H9 (cell line): ENCODE data around the gene MTARC1. TPM values are rescaled to one million over a fixed set of nuclear protein-coding genes. Genes with fewer than 3 reads are reported as not detected.

Experiments used
- DNase-seq: peaks from one replicate; pipeline ENCODE4 v3.0.0-alpha.2; 2017
- H2AFZ ChIP-seq: one replicate; pipeline ENCODE4 v1.6.1; 2013; ENCODE audit warnings: mild to moderate bottlenecking, low read length, control low read depth, moderate library complexity
- H2AK5ac ChIP-seq: 2 replicates; pipeline ENCODE4 v1.6.1; 2013; ENCODE audit warnings: low read length, control low read depth, mixed read lengths; ENCODE audit not compliant: insufficient read length
- H2BK120ac ChIP-seq: one replicate; pipeline ENCODE4 v1.6.1; 2013; ENCODE audit warnings: low read depth, mild to moderate bottlenecking, low read length, control low read depth, inconsistent platforms; ENCODE audit not compliant: poor library complexity, severe bottlenecking
- H2BK12ac ChIP-seq: 2 replicates; pipeline ENCODE4 v1.6.1; 2013; ENCODE audit warnings: low read length, control low read depth, mixed read lengths, low read depth; ENCODE audit not compliant: insufficient read length
- H2BK15ac ChIP-seq: 2 replicates; pipeline ENCODE4 v1.6.1; 2013; ENCODE audit warnings: low read depth, low read length, control low read depth
- H2BK20ac ChIP-seq: one replicate; pipeline ENCODE4 v1.6.1; 2013; ENCODE audit warnings: low read depth, mild to moderate bottlenecking, low read length, control low read depth, inconsistent platforms; ENCODE audit not compliant: poor library complexity, severe bottlenecking
- H2BK5ac ChIP-seq: 2 replicates; pipeline ENCODE4 v1.6.1; 2013; ENCODE audit warnings: low read length, control low read depth, mixed read lengths; ENCODE audit not compliant: insufficient read length
- H3K14ac ChIP-seq: 2 replicates; pipeline ENCODE4 v1.6.1; 2013; ENCODE audit warnings: low read length, control low read depth; ENCODE audit not compliant: insufficient read depth
- H3K18ac ChIP-seq: 2 replicates; pipeline ENCODE4 v1.6.1; 2013; ENCODE audit warnings: low read depth, mild to moderate bottlenecking, mixed read lengths, low read length, control low read depth; ENCODE audit not compliant: insufficient read length
- H3K23ac ChIP-seq: 2 replicates; pipeline ENCODE4 v1.6.1; 2013; ENCODE audit warnings: low read length, control low read depth, mixed read lengths, low read depth; ENCODE audit not compliant: insufficient read length
- H3K23me2 ChIP-seq: 2 replicates; pipeline ENCODE4 v1.6.1; 2013; ENCODE audit warnings: low read depth, mild to moderate bottlenecking, mixed read lengths, low read length, control low read depth; ENCODE audit not compliant: insufficient read length, poor library complexity, severe bottlenecking
- H3K27ac ChIP-seq: 2 replicates; pipeline ENCODE4 v1.5.1; 2013; ENCODE audit warnings: low read length, control low read depth, mixed read lengths, low read depth; ENCODE audit not compliant: insufficient read length
- H3K27me3 ChIP-seq: 2 replicates; pipeline ENCODE4 v1.6.1; 2013; ENCODE audit warnings: low read length, control low read depth, inconsistent platforms; ENCODE audit not compliant: insufficient read depth
- H3K4ac ChIP-seq: 2 replicates; pipeline ENCODE4 v1.6.1; 2013; ENCODE audit warnings: low read depth, mild to moderate bottlenecking, control low read depth, inconsistent platforms, low read length, moderate library complexity
- H3K4me1 ChIP-seq: 2 replicates; pipeline ENCODE4 v1.6.1; 2013; ENCODE audit warnings: low read length, control low read depth, inconsistent platforms; ENCODE audit not compliant: insufficient read depth
- H3K4me2 ChIP-seq: 2 replicates; pipeline ENCODE4 v1.6.1; 2013; ENCODE audit warnings: low read length, control low read depth, mixed read lengths; ENCODE audit not compliant: insufficient read length, insufficient read depth
- H3K56ac ChIP-seq: 2 replicates; pipeline ENCODE4 v1.6.1; 2013; ENCODE audit warnings: low read depth, mild to moderate bottlenecking, mixed read lengths, low read length, control low read depth; ENCODE audit not compliant: insufficient read length
- H3K79me1 ChIP-seq: 2 replicates; pipeline ENCODE4 v1.6.1; 2013; ENCODE audit warnings: low read depth, mild to moderate bottlenecking, moderate library complexity, low read length, control low read depth, inconsistent platforms; ENCODE audit not compliant: insufficient read depth, poor library complexity, severe bottlenecking
- H3K79me2 ChIP-seq: 2 replicates; pipeline ENCODE4 v1.6.1; 2013; ENCODE audit warnings: low read length, control low read depth, inconsistent platforms; ENCODE audit not compliant: insufficient read depth
- H3K9ac ChIP-seq: 2 replicates; pipeline ENCODE4 v1.6.1; 2013; ENCODE audit warnings: low read length, control low read depth, mixed read lengths; ENCODE audit not compliant: insufficient read length; ENCODE audit errors: extremely low read depth
- H3K9me3 ChIP-seq: one replicate; pipeline ENCODE4 v1.6.1; 2013; ENCODE audit warnings: low read depth, low read length, inconsistent platforms; ENCODE audit not compliant: control insufficient read depth
- H3T11ph ChIP-seq: one replicate; pipeline ENCODE4 v1.6.1; 2013; ENCODE audit warnings: mild to moderate bottlenecking, low read length, control low read depth, inconsistent platforms
- H4K20me1 ChIP-seq: one replicate; pipeline ENCODE4 v1.6.1; 2013; ENCODE audit not compliant: control insufficient read depth, insufficient read length, insufficient read depth
- H4K5ac ChIP-seq: 2 replicates; pipeline ENCODE4 v1.6.1; 2013; ENCODE audit warnings: low read depth, mild to moderate bottlenecking, mixed read lengths, low read length, control low read depth; ENCODE audit not compliant: insufficient read length
- H4K8ac ChIP-seq: replicated peaks from 2 replicates; pipeline ENCODE4 v1.6.1; 2013; ENCODE audit warnings: low read length, control low read depth, mixed read lengths, low read depth; ENCODE audit not compliant: insufficient read length
- H4K91ac ChIP-seq: 2 replicates; pipeline ENCODE4 v1.6.1; 2013; ENCODE audit warnings: low read depth, mild to moderate bottlenecking, moderate library complexity, mixed read lengths, low read length, control low read depth; ENCODE audit not compliant: insufficient read length
- H3K27ac Mint-ChIP-seq, 3 experiments: 2 replicates in 2 of 3; 3 replicates in 1 of 3; pipeline ENCODE4 v1.8.0; 2020 to 2021; ENCODE audit warnings: mixed read lengths in 3 of 3, mild to moderate bottlenecking in 1 of 3, moderate library complexity in 1 of 3
- H3K27me3 Mint-ChIP-seq: 2 replicates; pipeline ENCODE4 v1.8.0; 2021; ENCODE audit warnings: low read depth, mild to moderate bottlenecking, moderate library complexity, mixed read lengths
- H3K36me3 Mint-ChIP-seq, 3 experiments: 2 replicates in 2 of 3; 3 replicates in 1 of 3; pipeline ENCODE4 v1.8.0; 2020 to 2021; ENCODE audit warnings: low read depth in 3 of 3, mixed read lengths in 3 of 3; ENCODE audit not compliant: insufficient read depth in 1 of 3
- H3K4me1 Mint-ChIP-seq, 2 experiments: 2 replicates each; pipeline ENCODE4 v1.8.0; 2020; ENCODE audit warnings: mixed read lengths in 2 of 2
- H3K4me3 Mint-ChIP-seq, 2 experiments: 2 replicates in 1 of 2; 3 replicates in 1 of 2; pipeline ENCODE4 v1.8.0; 2020 to 2021; ENCODE audit warnings: mild to moderate bottlenecking in 2 of 2, mixed read lengths in 2 of 2, moderate library complexity in 1 of 2
- H3K9me3 Mint-ChIP-seq, 2 experiments: 2 replicates in 1 of 2; 3 replicates in 1 of 2; pipeline ENCODE4 v1.8.0; 2020; ENCODE audit warnings: mild to moderate bottlenecking in 2 of 2, mixed read lengths in 2 of 2, moderate library complexity in 1 of 2
- CTCF ChIP-seq: fragments of 200-600 bp; sonication (generic); conservative IDR thresholded peaks from 3 replicates; pipeline ENCODE4 v1.8.0; 2021; ENCODE audit warnings: antibody characterized with exemption, mild to moderate bottlenecking
- WGBS: extraction: QIAGEN DNeasy Blood & Tissue Kit; methylation state at CpG from one replicate; pipeline ENCODE4 v1.1.7; 2013; ENCODE audit warnings: missing lambda C conversion rate, low lambda C conversion rate, mixed read lengths; ENCODE audit not compliant: insufficient read length; ENCODE audit errors: extremely low coverage; 5-methylcytosine and 5-hydroxymethylcytosine counted together
- total RNA-seq: library from RNA; stranded (reverse); gene quantifications from 2 replicates; pipeline ENCODE4 v1.2.1, GENCODE V29; 2021

Gene MTARC1
- total RNA-seq, 1 experiment from 2014 or later: 33.7 TPM

- Mint-ChIP-seq H3K27ac (peak overlapping the region in 1 of 3 experiments; percentile 35; a peak in 1 of 7 replicates), H3K4me1 (peaks cover 4 to 12% of the 10 kb centered on the region in 2 experiments; a peak in 3 of 4 replicates), H3K4me3 (no peak overlapping the region), H3K27me3 (no peaks in the 10 kb centered on the region), H3K36me3 (peaks cover 9 to 58% (median 37%) of the 10 kb centered on the region in 3 experiments; a peak in 6 of 7 replicates), H3K9me3 (no peaks in the 10 kb centered on the region)
- H3K4me1 ChIP-seq: no peaks in the 10 kb centered on the region
- no peaks in the 10 kb centered on the region for H3K79me2 ChIP-seq
- no peak overlapping the region for H3K18ac ChIP-seq
- no peak overlapping the region for H3K23ac ChIP-seq
- H3K9me3 ChIP-seq: no peaks in the 10 kb centered on the region
- no peak for TF ChIP-seq CTCF
- H3K4ac ChIP-seq: no peak overlapping the region
- H2BK20ac ChIP-seq: no peak overlapping the region
- no peak overlapping the region for H3K14ac ChIP-seq
- H4K5ac ChIP-seq: no peak overlapping the region
- H2BK120ac ChIP-seq: no peak overlapping the region
- no peak overlapping the region for H2AK5ac ChIP-seq
- no peak overlapping the region for H3K27ac ChIP-seq
- H3K79me1 ChIP-seq: no peaks in the 10 kb centered on the region
- H4K91ac ChIP-seq: no peak overlapping the region
- H2AFZ ChIP-seq: no peak overlapping the region
- H2BK15ac ChIP-seq: no peak overlapping the region
- no peak overlapping the region for H3K56ac ChIP-seq
- H3K9ac ChIP-seq: no peak overlapping the region
- H4K20me1 ChIP-seq: no peaks in the 10 kb centered on the region
- no peak overlapping the region for H3T11ph ChIP-seq
- no CpG with 5 or more reads among the region's 5 CpGs for WGBS
- H2BK12ac ChIP-seq: no peak overlapping the region
- no peaks in the 10 kb centered on the region for H3K23me2 ChIP-seq
- DNase-seq: no peak
- H3K27me3 ChIP-seq: no peaks in the 10 kb centered on the region
- H3K4me2 ChIP-seq: no peak overlapping the region
- H2BK5ac ChIP-seq: no peak overlapping the region
- no peak overlapping the region for H4K8ac ChIP-seq
Observed at GRCh38 chr1:220804202-220804586, 17.5 kb downstream of the MTARC1 start.
